Stimulated activated CD8-positive, alpha-beta memory T cell treated with anti-CD3 and anti-CD28 coated beads, Interleukin-4, amount 100 ng/mL, for 1 hour (primary cell): ENCODE data around the gene TAMALIN.

ENCODE experiments used
- DNase-seq, 2 donors: peaks; one replicate each; pipeline ENCODE4 v3.0.0-alpha.2; 2020; ENCODE audit warnings: low read depth in 2 of 2, low spot score in 1 of 2

The TAMALIN gene

DNA sequence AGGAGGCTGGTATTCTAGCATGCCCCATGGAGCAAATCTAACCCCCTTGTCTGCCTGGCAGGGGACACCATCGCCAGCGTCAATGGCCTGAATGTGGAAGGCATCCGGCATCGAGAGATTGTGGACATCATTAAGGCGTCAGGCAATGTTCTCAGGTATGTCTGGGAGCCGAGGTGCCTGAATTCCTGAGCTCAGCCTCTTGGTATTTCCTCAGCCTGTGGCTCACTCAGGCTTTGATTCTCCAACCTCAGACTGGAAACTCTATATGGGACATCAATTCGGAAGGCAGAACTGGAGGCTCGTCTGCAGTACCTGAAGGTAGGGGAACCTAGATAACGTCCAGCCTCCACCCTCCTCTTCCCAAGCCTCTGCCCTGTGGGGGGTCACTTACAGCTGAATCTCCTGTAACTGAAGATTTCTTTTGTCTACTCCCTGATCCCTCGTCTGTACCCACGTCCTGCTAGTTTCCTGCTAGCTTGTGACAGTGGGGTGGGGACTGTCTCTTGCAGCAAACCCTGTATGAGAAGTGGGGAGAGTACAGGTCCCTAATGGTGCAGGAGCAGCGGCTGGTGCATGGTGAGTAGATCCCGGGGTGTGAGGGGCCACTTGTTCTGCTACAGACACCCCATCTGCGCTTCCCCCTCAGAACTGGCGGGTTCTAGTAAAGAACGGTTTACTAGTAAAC is 7.0 kb downstream of the TAMALIN start:
- no peak for DNase-seq

DNA sequence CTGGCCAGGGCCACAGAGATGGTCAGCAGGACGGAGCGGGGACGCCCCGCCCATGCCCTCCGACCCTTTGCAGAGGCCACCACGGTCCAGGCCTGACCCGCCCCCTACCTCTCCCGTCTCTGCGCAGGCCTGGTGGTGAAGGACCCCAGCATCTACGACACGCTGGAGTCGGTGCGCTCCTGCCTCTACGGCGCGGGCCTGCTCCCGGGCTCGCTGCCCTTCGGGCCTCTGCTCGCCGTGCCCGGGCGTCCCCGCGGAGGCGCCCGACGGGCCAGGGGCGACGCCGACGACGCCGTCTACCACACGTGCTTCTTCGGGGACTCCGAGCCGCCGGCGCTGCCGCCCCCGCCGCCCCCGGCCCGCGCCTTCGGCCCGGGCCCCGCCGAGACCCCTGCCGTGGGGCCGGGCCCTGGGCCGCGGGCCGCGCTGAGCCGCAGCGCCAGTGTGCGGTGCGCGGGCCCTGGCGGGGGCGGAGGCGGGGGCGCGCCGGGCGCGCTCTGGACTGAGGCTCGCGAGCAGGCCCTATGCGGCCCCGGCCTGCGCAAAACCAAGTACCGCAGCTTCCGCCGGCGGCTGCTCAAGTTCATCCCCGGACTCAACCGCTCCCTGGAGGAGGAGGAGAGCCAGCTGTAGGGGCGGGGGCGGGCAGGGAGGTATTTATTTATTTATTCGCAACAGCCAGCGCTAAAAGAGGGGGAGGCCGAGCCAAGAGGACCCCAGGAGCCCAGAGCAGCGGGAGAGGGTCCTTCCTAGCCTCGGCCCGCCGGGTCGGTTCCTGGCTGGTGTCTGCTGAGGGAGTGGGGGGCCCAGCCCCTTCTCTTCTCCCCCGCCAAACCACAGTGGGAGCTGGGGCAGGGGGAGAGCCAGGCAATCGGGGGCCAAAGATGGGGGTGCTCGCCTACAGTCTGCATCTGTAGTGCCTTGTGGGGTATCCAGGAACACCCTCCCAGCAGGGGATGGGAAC is 8.1 kb downstream of the TAMALIN start:
- no peak for DNase-seq

DNA sequence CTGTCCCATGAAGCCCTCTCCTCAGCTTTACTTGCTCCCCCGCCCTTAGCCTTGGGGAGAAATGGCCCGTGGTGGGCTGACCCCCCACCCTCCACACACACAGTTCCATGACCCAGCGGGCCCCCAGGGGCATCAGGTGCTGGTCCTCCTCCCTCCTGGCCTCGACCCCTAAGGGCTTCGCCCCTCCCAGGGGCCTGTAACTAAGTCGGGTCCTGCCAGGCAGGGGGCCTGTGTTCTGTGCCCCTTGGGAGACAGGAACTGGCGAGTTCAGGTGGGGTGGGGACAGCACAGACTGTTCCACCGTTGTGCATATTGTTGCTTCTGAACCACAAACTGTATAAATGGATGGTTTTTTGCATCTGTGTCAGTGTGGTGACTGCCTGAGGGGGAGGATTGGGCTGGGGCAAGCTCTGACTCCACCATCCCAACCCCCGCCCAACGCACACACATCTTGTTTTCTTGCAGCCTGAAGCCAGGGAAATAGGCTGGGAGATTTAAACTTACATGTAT is 8.8 kb downstream of the TAMALIN start:
- DNase-seq, result no peak

DNA sequence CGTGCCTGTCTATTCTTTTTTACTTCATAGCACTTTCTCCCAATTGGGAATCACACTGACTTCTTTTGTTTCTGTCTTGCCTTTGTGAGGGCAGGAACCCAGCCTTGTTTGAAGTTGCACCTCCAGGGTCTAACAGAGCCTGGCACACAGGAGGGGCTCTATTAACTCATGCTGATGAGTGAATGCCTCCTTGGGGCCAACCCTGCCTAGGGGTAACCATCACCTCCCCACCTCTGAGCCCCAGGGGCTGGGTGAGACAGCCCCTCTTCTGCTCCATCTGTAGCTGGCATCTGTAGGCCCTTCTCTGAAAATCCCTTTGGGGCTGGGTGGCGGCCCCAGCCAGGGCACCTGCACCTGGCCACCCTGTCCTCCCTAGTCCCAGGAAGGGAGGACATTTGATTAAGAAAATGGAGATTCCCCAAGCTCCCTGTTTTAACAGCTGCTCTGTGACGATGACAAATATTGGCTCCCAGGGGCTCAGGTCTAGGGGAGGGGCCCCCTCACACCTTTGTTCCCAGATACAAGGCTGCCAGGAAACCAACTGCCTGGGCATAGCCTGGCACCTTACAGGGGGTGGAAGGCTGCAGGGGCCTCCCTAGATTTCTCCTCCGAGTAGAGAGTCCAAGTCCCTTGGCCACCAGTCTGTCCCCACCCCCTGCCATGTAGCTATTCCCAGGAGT is 11.8 kb downstream of the TAMALIN start:
- DNase-seq, result no peak

DNA sequence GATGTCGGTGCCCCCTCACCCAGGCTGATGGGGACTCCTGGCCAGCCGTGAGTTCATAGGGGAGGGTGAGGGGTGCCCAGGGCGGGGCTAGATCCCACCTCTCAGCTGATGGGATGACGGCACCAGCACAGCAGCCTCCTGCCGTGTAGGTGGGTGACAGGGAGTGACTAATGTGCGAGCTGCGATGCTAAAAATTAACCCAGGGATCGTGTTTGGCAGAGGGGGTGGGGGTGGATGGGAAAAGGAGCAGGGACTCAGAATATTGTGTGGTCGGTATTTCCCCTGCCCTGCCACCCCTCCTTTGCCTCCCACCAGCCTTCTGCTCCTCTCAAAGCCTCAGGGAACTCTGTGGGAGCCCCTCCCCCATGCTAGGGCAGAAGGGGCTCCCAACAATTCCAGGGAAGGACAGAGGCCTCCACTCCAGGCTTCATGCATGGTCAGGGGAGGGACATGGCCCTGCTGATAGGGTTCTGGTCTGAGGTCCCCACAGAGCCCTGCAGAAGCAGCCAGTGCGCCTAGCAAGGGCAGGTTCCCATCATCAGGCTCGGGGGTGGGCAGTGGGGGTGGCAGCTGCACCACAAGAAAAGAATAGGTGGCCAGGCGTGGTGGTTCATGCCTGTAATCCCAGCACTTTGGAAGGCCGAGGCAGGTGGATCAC is 12.5 kb downstream of the TAMALIN start:
- no peak for DNase-seq

DNA sequence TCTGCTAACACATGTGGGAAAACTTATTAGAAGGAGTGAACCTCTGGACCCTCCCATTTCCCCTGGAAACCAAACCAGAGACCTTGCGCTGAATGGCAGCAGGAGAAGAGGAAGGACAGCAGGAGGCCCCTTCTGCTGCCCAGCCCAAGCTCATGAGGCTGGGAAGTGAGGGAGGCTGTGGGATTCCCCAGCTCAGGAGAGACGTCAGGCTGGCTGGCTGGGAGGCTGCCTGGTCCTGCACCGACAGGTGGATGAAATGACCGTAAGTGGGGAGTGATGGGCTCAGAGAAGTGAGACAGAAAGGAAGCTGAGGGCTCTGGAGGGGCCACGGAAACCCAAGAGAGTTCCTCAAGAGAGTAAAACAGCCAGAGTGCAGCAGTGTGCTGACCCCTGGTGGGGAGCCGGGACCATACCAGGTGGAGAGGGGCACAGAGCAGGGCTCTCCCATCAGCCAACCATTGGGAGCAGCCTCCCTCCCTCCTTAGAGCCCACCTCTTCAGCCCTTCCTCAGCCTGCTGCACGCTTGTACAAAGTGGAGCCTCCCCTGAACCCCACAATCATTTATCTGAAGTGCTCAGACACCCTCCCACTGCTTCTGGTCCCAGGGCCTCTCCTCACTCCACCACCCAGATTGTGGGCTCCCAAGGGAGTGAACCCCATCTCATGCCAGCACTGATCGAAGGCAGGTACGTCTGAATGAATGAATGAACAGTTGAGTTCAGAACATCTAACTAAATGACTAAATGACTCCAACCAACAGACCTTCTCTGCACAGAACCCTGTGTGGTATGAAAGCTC is 14.0 kb downstream of the TAMALIN start:
- no peak for DNase-seq

DNA sequence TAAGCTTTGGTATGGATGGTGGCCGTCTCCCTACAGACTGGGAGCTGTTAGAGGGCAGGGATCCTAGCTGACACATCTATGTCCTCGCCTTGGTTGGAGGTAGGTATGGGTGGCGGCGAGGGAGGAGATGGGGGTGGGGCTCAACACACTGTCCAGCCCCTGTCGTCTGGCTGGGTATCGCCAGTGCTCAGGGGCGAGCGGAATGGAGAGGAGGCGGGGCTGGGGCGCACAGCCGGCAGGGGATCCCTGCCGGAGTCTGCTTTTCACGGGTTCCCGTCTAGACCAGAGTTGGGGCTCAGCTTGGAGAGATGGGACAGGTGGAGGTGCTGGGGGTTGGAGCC is 16.1 kb downstream of the TAMALIN start:
- no peak for DNase-seq

DNA sequence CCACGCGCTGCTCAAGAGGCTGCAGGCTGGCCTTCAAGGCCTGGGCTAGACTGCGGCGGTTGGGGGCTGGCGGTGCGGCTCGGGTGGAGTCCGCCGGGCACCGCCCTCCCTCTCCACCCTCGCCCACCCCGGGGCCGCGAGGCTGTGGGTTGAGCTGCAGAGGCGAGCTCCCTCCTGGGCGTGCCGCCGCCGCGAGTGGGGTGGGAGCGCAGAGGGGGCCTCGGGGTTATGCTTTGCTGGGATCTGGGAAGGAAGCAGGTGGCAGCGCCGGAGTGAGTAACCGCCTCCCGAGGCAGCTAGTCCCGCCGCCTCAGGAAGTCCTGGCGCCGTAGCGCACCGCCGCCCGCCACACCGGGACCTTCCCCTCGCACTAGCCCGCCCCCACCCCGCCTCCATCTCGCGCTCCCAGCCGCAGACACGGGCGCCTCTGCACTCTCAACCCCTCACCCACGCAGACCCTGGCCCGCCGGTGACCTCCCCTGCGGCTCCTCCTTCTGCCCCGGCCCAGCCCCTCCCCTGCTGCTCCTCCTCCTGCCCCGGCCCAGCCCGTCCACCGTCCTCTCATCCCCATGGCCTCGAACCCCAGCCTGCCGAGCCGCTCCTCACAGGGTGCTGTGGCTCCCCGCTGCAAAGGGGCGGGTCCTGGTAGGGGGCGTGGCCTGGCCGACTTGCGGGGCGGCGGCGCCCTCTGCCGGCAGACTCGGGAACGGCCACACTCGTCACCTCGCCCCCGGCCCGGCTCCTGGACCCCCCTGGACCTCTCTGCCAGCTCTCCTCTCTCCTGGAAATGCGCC is 16.6 kb downstream of the TAMALIN start:
- peak; percentile 84 for DNase-seq

DNA sequence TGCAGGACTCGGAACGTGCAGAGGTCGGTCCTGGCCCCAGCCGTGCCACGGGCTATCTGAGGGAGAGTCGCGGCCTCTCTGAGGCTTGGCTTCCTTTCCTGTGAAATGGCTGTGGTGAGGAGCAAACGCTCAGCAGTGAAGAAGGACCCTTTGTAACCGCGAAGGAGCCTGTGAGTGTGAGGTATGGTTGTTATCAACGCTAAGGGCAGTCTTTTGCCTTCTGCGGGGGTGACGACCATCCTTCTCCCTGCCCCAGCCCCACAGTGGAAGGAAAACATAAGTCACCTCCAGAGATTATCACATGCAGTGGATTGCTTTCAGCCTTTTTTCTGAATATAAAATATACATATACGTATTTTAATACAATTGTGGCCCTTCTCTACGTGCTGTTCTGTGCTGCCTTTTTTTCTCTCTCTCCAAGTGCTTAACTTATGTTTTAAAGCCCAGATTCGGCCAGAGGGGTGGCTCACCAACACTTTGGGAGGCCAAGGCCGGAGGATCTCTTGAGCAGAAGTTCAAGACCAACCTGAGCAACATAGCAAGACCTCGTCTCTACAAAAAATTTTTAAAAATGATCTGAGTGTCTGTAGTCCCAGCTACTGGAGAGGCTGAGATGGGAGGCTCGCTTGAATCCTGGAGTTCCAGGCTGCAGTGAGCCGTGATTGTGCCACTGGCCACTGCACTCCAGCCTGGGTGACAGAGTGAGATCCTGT is 17.4 kb downstream of the TAMALIN start:
- DNase-seq, result no peak

DNA sequence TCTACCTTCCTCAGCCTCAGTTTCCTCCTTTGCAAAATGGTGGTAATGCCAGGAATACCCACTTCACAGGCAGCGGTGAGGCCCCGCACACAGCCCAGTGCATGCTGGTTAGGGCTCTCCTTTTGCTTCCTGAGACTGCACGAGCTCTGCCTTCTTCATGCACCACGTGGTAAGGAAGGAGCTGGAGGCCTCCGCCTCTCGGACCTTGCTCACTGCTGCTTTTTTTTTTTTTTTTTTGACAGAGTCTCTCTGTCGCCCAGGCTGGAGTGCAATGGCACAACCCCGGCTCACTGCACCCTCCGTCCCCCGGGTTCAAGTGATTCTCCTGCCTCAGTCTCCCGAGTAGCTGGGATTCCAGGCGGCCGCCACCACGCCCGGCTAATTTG is 18.1 kb downstream of the TAMALIN start:
- no peak for DNase-seq

DNA sequence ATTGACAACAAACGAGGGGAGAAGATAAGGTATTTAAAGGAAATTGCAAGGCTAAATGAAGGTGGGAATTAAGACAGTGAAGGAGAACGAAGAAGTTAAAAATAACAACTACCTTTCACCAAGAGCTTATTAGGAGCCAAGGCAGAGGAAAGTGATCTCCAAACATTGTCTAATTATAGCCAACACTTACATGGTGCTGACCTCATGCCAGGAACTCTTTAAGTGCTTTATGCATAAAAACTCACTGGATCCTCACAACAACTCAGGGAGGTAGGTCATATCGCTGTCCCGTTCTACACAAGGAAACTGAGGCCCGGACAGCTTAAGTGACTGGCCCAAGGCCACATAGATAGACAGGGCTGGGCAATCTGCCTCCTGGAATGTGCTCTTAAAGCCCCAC is 19.5 kb downstream of the TAMALIN start:
- DNase-seq, result no peak

DNA sequence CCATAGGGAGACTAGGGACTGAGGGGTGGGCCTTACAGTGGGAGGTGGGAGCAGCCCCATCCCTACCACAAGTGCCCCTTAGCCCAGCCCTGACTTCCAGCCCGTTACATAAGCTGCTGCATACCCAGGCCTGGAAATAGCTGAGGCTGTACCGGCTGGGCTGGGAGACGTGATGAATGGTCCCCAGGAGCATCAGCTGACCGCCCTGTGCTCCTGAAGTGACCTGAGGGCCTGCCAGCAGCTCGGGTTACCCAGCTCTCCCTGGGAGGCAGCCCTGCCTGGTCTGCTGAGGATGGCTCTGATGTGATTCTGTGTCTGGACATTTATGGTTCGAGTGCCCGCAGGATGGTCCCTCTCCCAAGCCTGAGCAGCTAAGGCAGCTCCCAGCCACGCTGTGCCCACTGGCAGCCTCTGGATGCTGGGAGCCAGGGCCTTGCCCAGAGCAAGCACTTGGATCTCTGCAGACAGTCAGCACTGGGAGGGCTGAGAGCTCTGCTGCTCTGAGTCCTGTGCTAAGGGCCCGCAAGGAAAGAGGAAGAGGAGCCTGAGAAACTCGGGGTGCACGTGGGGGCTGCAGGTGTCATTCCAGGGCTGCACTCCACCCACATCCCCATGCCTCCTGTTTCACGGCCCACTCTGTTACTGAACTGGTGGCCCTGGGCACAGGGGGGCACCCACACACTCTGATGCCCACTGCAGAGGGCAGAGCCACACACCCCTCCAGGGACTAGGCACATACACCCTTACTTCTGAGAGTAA is 20.5 kb downstream of the TAMALIN start:
- no peak for DNase-seq

DNA sequence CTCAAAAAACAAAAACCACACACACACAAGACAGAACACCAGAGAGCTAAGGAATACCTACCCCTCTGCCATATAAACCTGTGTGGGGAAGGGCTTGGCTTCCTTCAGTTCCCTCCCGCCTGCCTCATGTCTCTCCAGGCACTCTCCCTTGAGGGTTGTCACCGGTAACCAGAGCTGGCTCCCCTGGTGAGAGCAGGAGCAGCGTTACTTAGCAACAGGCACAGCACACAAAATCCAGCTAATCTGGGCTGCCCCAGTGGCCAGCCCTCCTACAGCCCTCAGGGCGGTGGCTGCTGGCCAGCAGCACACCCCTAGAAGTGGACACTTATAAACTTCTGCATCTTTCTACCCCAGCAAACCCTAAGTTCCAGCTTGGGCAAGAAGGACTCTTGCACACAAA is 22.9 kb downstream of the TAMALIN start:
- DNase-seq, result no peak

DNA sequence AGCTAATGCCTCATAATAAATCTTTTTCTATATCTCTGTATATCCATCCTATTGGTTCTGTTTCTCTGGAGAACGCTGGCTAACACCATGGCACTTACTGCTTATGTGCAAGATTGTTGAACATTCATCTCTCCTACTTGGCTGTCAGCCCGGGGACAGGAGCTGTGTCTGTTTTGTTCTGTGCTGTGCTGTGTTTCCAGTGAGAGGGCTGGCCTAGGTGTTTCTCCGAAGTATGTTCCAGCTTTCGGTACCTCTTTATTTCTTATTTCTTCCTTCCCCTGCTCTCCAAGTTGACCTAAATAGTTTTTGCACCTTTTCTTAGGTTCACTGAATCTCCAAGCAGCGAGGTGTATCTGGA is 25.7 kb downstream of the TAMALIN start:
- no peak for DNase-seq

DNA sequence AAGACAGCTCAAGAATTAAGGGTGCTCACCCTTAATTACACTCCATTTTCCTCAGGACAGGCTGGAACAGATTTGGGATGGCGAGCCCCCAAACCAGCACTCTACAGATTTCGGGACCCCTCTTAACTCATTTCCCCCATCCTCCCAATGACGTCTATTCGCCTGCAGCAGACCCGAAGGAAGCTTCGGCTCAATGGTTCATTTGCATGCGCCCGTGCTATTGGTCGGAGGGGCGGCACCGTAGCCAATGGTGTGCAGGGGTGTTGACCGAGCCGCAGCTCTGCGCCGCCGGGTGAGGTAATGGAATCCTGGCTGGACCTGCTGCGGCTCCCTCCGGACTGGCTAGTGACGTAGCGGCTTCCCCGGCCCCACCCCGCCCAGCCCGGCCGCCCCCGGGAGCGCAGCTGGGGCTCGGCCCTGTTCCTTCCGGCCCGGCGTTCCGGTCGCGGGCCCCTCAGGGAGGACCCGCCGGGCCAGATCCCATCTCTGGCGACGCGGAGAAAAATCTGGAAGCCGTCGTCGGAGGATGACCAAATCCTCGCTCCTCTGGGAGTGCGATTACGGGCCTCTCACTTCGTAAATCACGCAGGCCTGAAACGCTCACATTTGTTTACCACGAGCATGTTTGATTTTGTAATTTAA is 26.2 kb downstream of the TAMALIN start:
- DNase-seq, result peak in 1 of 2 donors; percentile 82

DNA sequence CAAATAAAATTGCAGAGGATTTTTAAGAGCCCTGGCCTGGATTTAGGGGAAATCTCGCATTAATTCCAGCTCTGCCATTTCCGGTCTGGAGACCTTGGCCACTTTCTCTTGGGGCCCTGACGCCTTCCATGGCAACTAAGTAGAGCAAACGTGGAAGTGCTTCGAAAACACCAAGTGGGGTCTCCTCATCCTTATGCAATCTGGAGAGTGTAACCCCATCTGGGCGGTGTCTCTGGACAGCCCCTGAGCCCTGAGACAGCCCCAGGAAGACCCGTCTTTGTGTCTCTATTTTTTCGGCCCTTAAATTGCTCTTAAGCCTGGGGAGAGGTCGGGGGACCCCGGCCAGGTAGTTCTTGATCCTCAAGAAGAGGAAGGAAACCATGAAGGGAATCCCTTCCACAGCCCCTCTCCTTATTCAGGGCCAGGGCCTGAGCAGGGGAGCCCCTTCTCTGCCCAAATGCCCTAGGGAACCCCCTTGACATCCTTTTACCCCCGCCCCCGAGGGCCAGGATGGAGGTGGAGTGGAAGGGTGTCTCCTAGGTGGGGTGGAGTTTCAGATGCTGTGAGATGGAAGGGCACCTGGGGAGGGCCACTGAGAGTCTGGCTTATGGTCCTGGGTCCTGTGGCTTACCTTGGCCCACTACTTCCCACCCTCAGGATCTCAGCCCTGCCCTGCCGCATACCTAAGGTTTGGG is 26.8 kb downstream of the TAMALIN start:
- no peak for DNase-seq

DNA sequence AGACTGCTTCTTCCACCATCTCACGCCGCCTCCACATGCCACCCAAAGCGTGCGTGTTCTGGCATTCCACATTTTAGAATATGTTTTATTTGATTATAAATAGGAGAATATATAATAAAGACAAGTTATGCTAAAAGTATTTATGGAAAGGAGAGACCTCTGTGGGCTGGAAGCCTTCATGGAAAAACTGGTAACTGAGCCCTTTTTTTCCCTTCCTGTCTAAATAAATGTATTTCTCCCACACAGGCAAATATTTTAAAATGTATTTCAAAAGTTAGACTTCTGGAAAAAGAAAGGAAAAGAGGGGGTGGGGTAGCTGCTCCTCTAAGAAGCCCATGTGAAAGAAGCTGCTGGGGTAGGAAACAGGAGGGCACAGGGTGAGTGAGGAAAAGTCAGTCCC is 28.4 kb downstream of the TAMALIN start:
- no peak for DNase-seq
